ENCODE results near the gene AUNIP. TPM values are rescaled to one million over a fixed set of nuclear protein-coding genes. Genes with fewer than 3 reads are reported as not detected.

The AUNIP gene
- polyA plus RNA-seq, 3 donors: 3.0 to 3.5 (median 3.4) TPM

DNA sequence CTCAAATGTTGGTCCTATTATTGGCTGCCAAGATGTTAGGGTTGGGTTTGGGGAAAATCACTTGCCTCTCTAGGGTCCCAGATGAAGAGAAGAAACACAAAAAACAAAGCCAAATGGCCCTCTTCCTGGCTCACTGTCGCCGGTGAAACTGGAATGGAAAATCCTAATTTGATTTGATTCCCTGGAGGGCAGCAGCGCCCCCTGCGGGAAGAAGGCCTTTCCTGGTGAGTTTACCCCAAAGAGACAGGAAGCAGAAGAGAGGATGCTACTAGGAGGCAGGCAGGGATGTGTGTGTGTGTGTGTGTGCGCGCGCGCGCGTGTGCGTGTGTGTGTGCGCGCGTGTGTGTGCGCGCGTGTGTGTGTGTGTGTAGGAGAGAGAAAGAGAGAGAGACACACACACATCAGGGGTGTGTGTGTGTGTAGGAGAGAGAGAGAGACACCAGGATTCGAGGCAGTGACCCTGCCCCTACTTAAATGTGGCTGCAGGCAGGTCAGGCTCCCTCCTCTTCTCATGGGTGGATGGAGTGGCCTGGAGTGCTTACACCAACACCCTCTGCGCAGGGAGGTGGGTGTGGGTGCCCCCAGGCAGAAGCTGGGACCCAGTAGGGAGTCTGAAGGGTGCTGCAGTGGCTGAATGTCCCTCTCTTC is 62.3 kb downstream of the AUNIP start:
- no peak for DNase-seq

DNA sequence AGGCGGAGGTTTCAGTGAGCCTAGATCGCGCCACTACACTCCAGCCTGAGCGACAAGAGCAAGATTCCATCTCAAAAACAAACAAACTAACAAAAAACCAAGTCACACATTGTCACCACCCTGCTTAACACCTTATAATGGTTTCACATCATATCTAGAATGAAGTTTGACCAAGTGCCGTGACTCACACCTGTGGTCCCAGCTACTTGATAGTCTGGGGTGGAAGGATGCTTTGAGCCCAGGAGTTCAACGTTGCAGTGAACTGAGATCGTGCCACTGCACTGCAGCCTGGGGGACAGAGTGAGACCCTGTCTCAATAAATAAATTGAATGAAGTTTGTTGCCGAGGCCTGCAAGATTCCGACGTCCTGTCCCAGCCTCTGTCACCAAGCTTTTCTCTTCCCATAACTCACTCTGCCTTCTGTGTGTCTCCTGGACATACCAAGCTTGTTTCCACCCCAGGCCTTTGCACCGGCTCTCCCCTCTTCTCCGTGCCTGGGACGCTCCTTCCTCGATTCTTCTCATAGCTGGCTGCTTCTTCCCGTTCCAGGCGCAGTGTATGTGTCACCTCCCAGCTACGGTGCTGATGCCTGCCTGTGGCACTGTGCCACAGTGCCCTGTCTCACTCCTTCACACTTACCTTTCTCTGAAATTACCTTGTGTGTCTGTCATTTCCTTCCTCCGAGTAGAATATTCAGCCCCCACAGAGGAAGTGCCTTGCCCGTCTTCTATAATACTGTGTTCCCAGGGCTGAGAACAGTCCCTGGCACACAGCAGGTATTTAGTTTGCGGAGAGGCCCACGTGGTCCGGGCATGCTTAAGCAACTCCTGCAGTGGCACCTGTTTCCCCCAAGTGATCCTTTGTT is 63.1 kb downstream of the AUNIP start:
- no peak for DNase-seq

DNA sequence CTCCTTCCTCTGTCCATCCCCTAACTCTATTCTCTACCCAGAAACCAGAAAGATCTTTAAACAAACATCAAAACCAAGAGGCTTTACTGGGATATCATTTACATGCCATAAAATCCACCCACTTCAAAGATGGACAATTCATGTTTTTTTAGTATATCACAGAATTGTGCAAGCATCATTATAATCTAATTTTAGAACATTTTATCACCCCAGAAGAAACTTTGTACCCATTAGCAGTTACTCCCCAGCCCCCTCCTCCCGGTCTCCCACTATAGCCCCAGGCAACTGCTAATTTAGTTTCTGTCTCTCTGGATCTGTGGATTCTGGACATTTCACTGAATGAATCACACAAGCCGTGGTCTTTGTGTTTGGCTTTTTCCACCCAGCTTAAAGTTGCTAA is 64.0 kb downstream of the AUNIP start:
- no peak for DNase-seq

DNA sequence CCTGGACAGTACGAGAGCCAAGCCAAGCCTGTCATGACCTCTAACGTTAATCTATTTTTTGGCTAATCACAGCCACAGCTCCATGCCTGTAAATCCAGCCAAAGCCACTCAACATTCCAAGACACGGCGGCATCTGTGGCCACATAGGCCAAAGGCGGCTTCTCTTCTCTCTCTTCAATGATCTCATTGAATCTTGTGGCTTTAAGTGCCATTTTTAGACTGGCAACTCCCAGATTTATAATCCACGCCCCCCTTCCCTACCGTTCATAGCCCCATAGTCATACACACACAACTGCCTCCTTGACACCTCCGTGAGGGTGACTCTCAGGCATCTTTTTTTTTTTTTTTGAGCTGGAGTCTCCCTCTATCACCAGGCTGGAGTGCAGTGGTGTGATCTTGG is 64.9 kb downstream of the AUNIP start:
- no peak for DNase-seq

DNA sequence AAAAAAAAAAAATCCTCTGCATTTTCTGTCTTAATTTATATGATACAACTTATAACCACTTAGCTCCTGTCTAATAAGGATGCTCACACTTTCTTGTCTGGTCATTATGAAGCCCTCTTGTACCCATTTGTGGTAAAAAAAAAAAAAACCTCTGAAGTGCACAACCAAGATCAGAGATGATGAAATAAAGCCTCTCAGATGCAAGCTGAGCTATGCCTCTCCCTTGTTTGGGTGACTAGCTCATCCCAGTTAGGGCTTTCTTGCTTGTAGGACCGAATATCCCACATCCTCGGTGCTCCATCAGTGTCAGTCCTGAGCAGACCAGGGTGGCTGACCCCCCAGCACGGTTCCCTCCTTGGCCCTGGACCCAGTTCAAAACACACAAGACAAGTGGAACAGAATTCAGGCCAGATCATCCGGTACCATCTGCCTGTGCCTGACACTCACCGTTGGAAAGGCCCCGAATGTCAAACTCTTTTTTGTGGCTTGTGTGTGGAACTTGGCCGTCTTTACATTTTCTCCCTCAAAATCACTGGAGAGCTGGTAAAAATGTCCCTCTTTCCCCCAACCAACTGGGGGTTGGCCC is 65.6 kb downstream of the AUNIP start:
- DNase-seq: no peak

DNA sequence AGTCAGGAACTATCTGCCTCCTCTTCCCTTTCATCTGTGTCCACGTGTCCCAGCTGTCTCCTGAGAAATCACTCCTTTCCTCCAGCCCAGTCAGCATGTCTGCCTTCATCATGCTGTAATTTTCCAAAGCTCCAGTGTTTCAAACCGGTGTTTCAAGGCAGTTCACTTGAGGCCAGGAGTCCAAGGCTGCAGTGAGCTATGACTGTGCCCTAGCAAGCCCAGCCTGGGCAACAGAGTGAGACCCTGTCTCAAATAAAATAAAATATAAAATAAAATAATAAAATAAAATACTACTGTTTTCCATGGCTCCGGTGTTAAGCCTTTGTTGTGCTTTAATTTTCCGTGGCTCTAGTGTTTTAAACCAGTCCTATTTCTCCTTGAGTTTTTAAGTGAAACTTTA is 67.1 kb downstream of the AUNIP start:
- no peak for DNase-seq

DNA sequence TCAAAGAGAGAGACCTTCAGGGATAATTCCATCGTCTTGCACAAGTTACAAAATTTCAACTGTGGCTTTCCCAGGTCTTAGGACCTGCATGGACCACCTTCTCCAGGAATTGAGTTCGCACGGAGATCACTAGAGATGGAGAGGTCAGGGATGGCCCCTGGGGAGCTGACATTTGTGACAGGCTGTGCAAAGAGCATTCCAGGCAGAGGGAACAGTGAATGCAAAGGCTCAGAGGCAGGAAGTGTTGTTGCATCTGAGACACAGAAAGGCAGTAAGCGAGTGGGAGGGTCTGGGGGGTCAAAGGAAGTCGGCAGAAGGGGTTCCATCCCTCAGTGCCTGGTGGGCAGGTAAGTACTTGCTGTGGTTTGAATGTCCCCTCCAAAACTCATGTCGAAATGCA is 68.8 kb downstream of the AUNIP start:
- no peak for DNase-seq

DNA sequence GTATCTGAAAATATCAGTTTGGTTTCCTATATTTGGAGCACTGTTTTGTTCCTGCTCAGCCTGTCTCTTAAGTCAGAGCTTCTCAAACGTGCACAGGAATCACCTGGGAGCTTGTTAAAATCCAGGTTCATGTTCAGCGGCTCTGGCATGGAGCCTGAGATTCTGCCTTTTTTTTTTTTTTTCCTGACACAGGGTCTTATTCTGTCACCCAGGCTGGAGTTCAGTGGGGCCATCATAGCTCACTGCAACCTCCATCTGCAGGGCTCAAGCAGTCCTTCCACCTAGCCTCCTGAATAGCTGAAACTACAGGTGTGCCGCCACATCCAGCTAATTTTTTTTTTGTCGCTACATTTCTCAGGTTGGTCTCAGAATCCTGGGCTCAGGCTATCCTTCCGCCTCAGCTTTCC is 71.5 kb downstream of the AUNIP start:
- no peak for DNase-seq

DNA sequence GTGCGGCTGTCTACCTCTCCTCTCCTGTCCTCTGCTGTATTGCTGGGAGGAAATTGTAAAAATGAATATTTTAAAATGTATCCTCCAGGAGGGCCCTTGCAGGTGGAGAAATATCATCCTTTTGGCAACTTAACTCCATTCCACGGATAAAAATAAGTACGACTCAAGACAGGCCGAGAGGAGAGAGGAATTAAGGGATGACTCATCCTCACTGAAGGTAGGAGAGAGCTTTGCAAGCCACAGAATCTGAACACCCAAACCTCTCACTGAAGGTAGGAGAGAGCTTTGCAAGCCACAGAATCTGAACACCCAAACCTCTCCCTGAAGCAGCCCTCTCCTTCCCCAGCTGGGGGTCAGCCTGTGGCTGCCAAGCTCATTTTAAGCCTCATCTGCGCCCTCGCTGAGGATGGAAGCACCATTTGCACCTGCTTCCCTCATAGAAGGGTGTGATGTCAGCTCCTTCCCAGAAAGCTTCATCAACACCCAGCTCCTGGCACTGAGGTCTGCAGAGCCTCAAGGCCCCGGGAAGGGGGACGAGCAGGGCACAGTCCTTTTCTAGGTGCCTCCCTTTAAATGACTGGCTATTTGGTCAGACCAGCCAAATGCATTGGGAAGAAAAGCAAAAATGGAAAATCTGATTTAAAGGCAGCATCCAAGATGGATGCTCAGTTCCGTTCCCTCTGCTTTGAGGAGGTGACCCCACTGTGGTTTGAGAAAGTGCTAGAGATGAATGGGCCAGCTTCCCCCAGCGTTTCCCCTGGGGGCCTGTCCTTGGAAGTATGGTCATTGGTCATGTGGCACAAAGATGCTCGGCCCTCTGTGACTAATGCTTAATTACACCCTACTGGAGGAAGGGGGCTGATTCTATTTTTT is 72.1 kb downstream of the AUNIP start:
- no peak for DNase-seq

DNA sequence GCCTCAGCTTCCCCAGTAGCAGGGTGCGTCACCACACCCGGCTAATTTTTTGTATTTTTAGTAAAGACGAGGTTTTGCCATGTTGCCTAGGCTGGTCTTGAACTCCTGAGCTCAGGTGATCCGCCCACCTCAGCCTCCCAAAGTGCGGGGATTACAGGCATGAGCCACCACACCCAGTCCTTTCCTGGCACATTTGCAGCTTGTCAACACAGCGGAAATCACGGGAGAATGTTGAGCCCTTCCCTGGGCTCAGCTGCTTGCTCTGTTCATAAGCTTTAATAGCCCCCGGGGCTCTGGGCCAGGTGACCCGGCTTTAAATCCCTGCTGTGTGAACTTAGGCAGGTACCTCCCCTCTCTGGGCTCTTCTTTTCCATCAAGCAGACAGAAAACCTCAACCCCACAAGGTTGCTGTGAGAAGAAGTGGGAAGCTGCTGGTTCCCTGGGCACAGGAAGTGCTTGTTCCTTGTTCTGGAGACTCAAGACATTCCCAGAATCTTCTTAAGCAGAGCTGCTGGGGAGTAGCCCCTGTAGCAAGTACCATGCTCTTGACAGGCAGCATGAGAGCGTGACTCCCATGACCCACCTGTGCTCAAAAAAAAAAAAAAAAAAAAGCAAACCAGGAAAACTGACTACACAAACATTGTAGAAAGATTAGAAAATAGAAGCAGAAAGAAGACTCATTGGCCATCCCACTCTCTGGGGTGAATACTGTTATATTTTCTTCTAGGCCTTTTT is 73.8 kb downstream of the AUNIP start:
- no peak for DNase-seq

DNA sequence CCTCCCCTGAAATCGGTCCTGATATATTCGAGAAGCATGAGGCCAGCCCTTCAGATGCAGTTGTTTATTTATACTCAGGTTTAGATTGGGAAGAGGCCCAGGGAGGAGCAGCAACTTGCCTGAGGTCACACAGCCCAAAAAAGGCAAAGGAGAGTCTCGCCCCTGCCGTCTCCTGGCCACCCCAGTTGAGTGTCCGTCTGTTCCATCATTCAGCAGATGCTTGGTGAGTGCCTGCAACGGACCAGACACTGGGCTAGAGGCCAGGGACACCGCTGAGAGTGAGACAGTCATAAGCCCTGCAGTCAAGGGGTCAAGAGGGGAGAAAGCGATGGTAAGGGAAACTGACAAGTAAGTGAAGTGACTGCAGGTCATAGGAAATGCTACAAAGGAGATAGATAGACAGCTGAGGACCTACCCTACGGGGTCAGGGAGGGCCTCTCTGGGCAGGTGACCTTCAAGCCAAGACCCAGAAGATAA is 74.6 kb downstream of the AUNIP start:
- no peak for DNase-seq

Other genes with a start within 250 kb of the AUNIP start
- gene MAN1C1, start 242.7 kb downstream of the AUNIP start, polyA plus RNA-seq (ENCODE audit: insufficient read length in 3 of 3): 10 to 100 TPM; 15.6 to 16.9 (median 16.9) TPM
- gene SELENON, start 59.3 kb downstream of the AUNIP start, polyA plus RNA-seq (ENCODE audit: insufficient read length in 3 of 3): 10 to 100 TPM; 81.3 to 87.4 (median 85.3) TPM
- gene MTFR1L, start 39.5 kb downstream of the AUNIP start, polyA plus RNA-seq (ENCODE audit: insufficient read length in 3 of 3): 100 to 1,000 TPM in 1 of 3 donors, 10 to 100 TPM in 2; 86.2 to 120 (median 95.4) TPM
- 10 to 100 TPM; 26.6 to 36.8 (median 36.3) TPM for gene PAQR7, start 16.3 kb upstream of the AUNIP start, polyA plus RNA-seq (ENCODE audit: insufficient read length in 3 of 3)
- gene STMN1, start 47.0 kb upstream of the AUNIP start, polyA plus RNA-seq (ENCODE audit: insufficient read length in 3 of 3): 1,000 to 10,000 TPM; 1,042 to 1,257 (median 1,055) TPM
- 10 to 100 TPM; 16.5 to 24.0 (median 19.1) TPM for gene PAFAH2, start 138.6 kb upstream of the AUNIP start, polyA plus RNA-seq (ENCODE audit: insufficient read length in 3 of 3)
- gene EXTL1, start 162.3 kb upstream of the AUNIP start, polyA plus RNA-seq (ENCODE audit: insufficient read length in 3 of 3): 1 to 10 TPM; 1.6 to 2.1 (median 1.7) TPM
- gene SLC30A2, start 186.7 kb upstream of the AUNIP start, polyA plus RNA-seq (ENCODE audit: insufficient read length in 3 of 3): 1 to 10 TPM; 5.4 to 9.1 (median 5.5) TPM
- under 1 TPM; 0.73 to 1.00 (median 0.99) TPM for gene TRIM63, start 208.2 kb upstream of the AUNIP start, polyA plus RNA-seq (ENCODE audit: insufficient read length in 3 of 3)